Metanephros (tissue), 1 donor: ENCODE measurements around the gene CEP70. TPM values are rescaled to one million over a fixed set of nuclear protein-coding genes. Genes with fewer than 3 reads are reported as not detected.

Experiments
- total RNA-seq: library from RNA; depleted of rRNA; stranded (reverse); fragments of >200 nt; gene quantifications from one replicate; pipeline ENCODE4 v1.2.3, GENCODE V29; 2014

CEP70 gene
- 37.4 TPM for total RNA-seq

DNA sequence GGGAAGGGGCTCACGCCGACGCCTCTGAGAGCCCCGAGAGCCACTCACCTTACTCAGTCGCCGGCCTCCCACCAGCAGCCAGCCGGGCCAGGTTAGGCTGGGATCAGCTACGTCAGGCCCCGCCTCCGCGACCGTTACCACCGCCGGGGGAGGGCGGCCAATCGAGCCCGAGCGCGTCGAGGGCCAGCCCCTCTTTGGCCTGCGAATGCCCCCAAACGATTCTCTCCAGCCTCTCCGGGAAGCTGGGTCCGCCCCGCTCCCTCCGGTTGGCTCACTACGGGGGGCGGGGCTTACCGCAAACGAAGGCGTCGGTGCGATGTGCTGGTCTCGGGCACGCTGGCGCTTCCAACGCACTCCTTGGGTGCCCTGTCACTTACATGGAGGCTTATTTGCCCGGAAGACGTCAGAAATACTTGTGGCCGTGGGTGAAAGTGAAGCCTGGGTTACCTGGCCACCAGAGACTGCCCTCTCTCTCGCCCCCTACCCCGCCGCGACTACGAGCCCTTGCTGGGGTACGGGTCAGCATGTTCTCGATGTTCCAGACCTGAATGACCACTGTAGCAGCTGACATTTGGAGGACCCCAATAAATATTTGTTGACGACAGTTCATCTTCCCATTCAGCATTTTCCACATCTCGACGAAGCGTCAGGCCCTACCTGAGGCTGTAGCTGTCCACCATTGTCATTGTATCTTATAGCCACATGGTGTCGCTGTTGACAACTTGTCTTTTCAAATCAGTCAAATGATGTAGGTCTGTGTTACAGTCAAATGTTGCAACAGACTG is at the start of gene CEP70:
CEP70 (minus strand) TSS at position 111 of the 785 bp plus-strand sequence. CDS start 21,333 bp downstream, outside the sequence.

DNA sequence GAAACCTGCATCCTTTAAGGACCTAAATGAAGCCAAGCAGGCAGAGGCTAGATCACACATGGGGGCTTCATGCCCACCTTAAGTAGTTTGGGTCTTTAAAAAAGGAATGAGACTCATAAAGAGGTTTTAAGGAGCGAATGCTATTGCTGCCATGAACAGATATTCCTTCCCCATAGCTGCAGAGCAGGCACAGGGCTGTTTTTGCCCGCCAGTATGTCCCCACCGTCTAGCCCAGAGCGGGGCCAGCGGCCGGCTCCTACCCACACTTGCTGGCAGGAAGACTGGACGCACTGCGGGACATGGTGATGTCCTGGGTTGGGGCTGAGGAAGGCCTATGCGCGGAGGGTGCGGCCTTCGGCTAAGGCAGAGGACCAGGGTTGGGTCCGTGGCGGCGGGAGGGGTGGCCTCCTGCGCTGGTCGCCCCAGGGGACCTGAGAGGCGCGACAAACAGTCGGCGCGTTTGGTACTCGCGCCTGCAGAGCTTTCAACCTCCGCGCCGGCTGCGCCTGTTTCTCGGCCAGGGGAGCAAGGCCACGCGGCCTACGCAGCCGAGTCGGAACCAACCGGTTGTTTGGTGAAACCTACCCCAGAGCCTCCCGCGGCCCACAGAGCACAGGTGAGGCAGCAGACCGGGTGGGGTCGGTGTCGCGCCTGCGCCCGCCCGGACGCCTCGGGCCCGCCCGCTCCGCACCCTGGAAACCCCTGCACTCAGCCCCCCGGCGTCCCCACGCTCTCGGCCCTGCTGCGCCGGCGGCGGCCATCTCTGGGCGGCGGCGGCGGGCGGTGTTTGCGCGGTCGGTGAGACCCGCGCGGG is 14.5 kb upstream of the CEP70 start, which contains the start of gene FAIM:
FAIM (plus strand) TSS at position 450 of the 814 bp plus-strand sequence. CDS start 10,956 bp downstream, outside the sequence.

Other genes with a start within 250 kb of the CEP70 start
- 31.3 TPM for gene MRAS, start 245.7 kb downstream of the CEP70 start, total RNA-seq
- 3.4 TPM for gene ESYT3, start 159.6 kb downstream of the CEP70 start, total RNA-seq
- gene FAIM, start 14.5 kb upstream of the CEP70 start, total RNA-seq: 9.9 TPM
- gene PIK3CB, start 240.7 kb upstream of the CEP70 start, total RNA-seq: 23.1 TPM